Esophagus muscularis mucosa (tissue), 4 donors: Measurements from ENCODE around the gene VWA3A. TPM values are rescaled to one million over a fixed set of nuclear protein-coding genes. Genes with fewer than 3 reads are reported as not detected.

Experiments used
- DNase-seq: peaks from one replicate; pipeline ENCODE4 v3.0.0-alpha.2; 2017; ENCODE audit errors: extremely low spot score
- H3K27ac ChIP-seq, 4 donors: fragments of 200-600 bp; sonication (generic); replicated peaks in 1 of 4; 1 replicate in 3 of 4; 2 replicates in 1 of 4; pipeline ENCODE4 v1.5.1; 2016 to 2019; ENCODE audit warnings: mild to moderate bottlenecking in 1 of 4
- H3K27me3 ChIP-seq, 4 donors: fragments of 200-600 bp; sonication (generic); one replicate each; pipeline versions ENCODE4 v1.5.1 to v1.6.0; 2016 to 2019
- H3K36me3 ChIP-seq, 4 donors: fragments of 200-600 bp; sonication (generic); one replicate each; pipeline ENCODE4 v1.5.1; 2016 to 2019
- H3K4me1 ChIP-seq, 4 donors: fragments of 200-600 bp; sonication (generic); one replicate each; pipeline ENCODE4 v1.5.1; 2016 to 2019
- H3K4me3 ChIP-seq, 4 donors: fragments of 200-600 bp; sonication (generic); 1 replicate in 2 of 4; 2 replicates in 2 of 4; pipeline ENCODE4 v1.5.1; 2016 to 2019; ENCODE audit warnings: mild to moderate bottlenecking in 4 of 4, moderate library complexity in 1 of 4
- H3K9me3 ChIP-seq, 4 donors: fragments of 200-600 bp; sonication (generic); 1 replicate in 3 of 4; 2 replicates in 1 of 4; pipeline ENCODE4 v1.5.1; 2016 to 2019
- CTCF ChIP-seq, 3 experiments: fragments of 200-600 bp in 2 of 3; fragments of 450-650 bp in 1 of 3; sonication (generic) in 2 of 3; IDR thresholded peaks; one replicate each; pipeline ENCODE4 v1.5.1; 2017 to 2019; ENCODE audit warnings: antibody characterized with exemption in 3 of 3, mild to moderate bottlenecking in 2 of 3, moderate library complexity in 1 of 3
- EP300 ChIP-seq: sonication (generic); formaldehyde crosslinking; IDR thresholded peaks from one replicate; pipeline ENCODE4 v1.6.1; 2017; ENCODE audit warnings: antibody characterized with exemption
- POLR2A ChIP-seq: fragments of 450-650 bp; IDR thresholded peaks from one replicate; pipeline ENCODE4 v1.6.1; 2017; ENCODE audit warnings: antibody characterized with exemption, moderate library complexity, mild to moderate bottlenecking, low read depth
- POLR2AphosphoS5 ChIP-seq, 2 donors: sonication (generic); formaldehyde crosslinking; IDR thresholded peaks; one replicate each; pipeline ENCODE4 v1.6.1; 2017; ENCODE audit warnings: antibody characterized with exemption in 2 of 2
- WGBS: methylation state at CpG from one replicate; pipeline ENCODE4 v1.1.5; 2018; 5-methylcytosine and 5-hydroxymethylcytosine counted together
- intact Hi-C: fragments of 100-400 bp; cut with DNase I; formaldehyde crosslinking; loops from one replicate; pipeline ENCODE4 v1.15.1; 2023
- total RNA-seq, 4 donors: library from RNA; depleted of rRNA; stranded (reverse); fragments of >200 nt; gene quantifications; one replicate each; pipeline versions ENCODE4 v1.1.0 to v1.2.1, GENCODE V29; 2016

The VWA3A gene
- total RNA-seq, 4 donors from 2014 or later: 0.06 to 0.42 (median 0.17) TPM; not detected in 1

GRCh38 chr16:22191532-22192260 lies 99.4 kb downstream of the VWA3A start:
- Histone ChIP-seq H3K27ac (peak overlapping the region; percentile 94 to 96 (median 94)), H3K9me3 (no peaks in the 10 kb centered on the region), H3K36me3 (no peaks in the 10 kb centered on the region), H3K4me1 (peaks cover 21 to 53% (median 49%) of the 10 kb centered on the region in 4 donors), H3K27me3 (no peaks in the 10 kb centered on the region), H3K4me3 (peak overlapping the region; percentile 58 to 79 (median 67))
- TF ChIP-seq EP300: no peak
- TF ChIP-seq POLR2A: no peak
- no peak for TF ChIP-seq CTCF (IDR thresholded peaks at IDR 0.05)
- no peak for TF ChIP-seq POLR2AphosphoS5 (IDR thresholded peaks at IDR 0.05)
- intact Hi-C loops: no loop called here
- DNase-seq: no peak
- 9% methylated on average over 9 of the region's 9 CpGs for WGBS

- TF ChIP-seq EP300 (no peak), POLR2AphosphoS5 (IDR thresholded peaks at IDR 0.05) (peak in 1 of 2 donors; percentile 78)
- Histone ChIP-seq H3K36me3 (no peaks in the 10 kb centered on the region), H3K9me3 (no peaks in the 10 kb centered on the region), H3K27ac (peak overlapping the region; percentile 94 to 96 (median 94)), H3K4me1 (peaks cover 21 to 53% (median 50%) of the 10 kb centered on the region in 4 donors), H3K27me3 (no peaks in the 10 kb centered on the region), H3K4me3 (peak overlapping the region; percentile 58 to 79 (median 67))
- 23% methylated on average over 16 of the region's 16 CpGs for WGBS
- intact Hi-C loops: no loop called here
- DNase-seq: peak; percentile 97
Observed at GRCh38 chr16:22192261-22193062, 100.1 kb downstream of the VWA3A start.

GRCh38 chr16:22193063-22193411 lies 100.7 kb downstream of the VWA3A start:
- TF ChIP-seq EP300: no peak
- no peak for TF ChIP-seq POLR2A
- TF ChIP-seq POLR2AphosphoS5 (IDR thresholded peaks at IDR 0.05): no peak
- TF ChIP-seq CTCF (IDR thresholded peaks at IDR 0.05): no peak
- 82% methylated on average over 2 of the region's 2 CpGs for WGBS
- no peak overlapping the region for H3K4me3 ChIP-seq
- intact Hi-C loops: no loop called here
- H3K27me3 ChIP-seq: no peaks in the 10 kb centered on the region
- peaks cover 21 to 53% (median 50%) of the 10 kb centered on the region in 4 donors for H3K4me1 ChIP-seq
- no peaks in the 10 kb centered on the region for H3K36me3 ChIP-seq
- no peaks in the 10 kb centered on the region for H3K9me3 ChIP-seq
- no peak for DNase-seq
- H3K27ac ChIP-seq: peak overlapping the region; percentile 94 to 96 (median 94)

GRCh38 chr16:22194707-22195444 lies 102.5 kb downstream of the VWA3A start:
- H3K27me3 ChIP-seq: no peaks in the 10 kb centered on the region
- H3K9me3 ChIP-seq: no peaks in the 10 kb centered on the region
- H3K36me3 ChIP-seq: no peaks in the 10 kb centered on the region
- 86% methylated on average over 9 of the region's 9 CpGs for WGBS
- H3K27ac ChIP-seq: peak overlapping the region; percentile 75 to 85 (median 80)
- H3K4me3 ChIP-seq: no peak overlapping the region
- peaks cover 11 to 47% (median 41%) of the 10 kb centered on the region in 4 donors for H3K4me1 ChIP-seq
- no peak for DNase-seq
- TF ChIP-seq POLR2A (no peak), EP300 (no peak), CTCF (IDR thresholded peaks at IDR 0.05) (no peak), POLR2AphosphoS5 (IDR thresholded peaks at IDR 0.05) (no peak)
- intact Hi-C loops: no loop called here

GRCh38 chr16:22195445-22195694 lies 103.0 kb downstream of the VWA3A start:
- no peak for DNase-seq
- intact Hi-C loops: no loop called here
- Histone ChIP-seq H3K27ac (peak overlapping the region; percentile 75 to 85 (median 80)), H3K4me3 (peak overlapping the region; percentile 55 to 58 (median 57)), H3K9me3 (no peaks in the 10 kb centered on the region), H3K4me1 (peaks cover 8 to 48% (median 42%) of the 10 kb centered on the region in 4 donors), H3K36me3 (no peaks in the 10 kb centered on the region), H3K27me3 (no peaks in the 10 kb centered on the region)
- TF ChIP-seq CTCF (IDR thresholded peaks at IDR 0.05) (no peak), POLR2AphosphoS5 (IDR thresholded peaks at IDR 0.05) (no peak), POLR2A (no peak), EP300 (no peak)
